ENCODE results near the gene MICAL3.

DNA sequence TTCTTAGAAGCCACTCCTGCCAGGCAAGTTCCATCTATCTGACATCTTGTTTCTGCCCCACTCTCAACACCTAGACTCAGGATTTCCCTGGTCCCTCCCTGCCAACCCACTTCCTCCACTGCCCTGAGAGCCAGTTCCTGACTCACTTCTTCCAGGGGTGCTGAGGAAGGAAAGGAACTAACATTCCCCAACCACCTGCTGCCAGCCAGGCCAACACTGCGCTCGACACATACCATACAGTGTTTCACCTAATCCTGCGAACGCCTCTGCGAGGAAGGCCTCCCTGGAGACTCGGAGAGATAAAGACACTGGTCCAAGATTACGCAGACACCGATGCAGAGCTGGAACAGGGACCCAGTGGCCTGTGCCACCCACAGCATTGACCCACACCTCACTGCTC lies 40.2 kb downstream of the MICAL3 start:
- TF ChIP-seq ZNF274 (IDR thresholded peaks at IDR 0.05; ENCODE audit: low read depth, low read length) (no peak), SUZ12 (IDR thresholded peaks at IDR 0.05; ENCODE audit: extremely low read depth, insufficient read depth, insufficient read length) (no peak)

Measured in NT2/D1 (cell line).